ENCODE results near the gene WRAP53. TPM values are rescaled to one million over a fixed set of nuclear protein-coding genes. Genes with fewer than 3 reads are reported as not detected.

WRAP53 gene
- total RNA-seq, 6 experiments from 2014 or later: 1.9 to 3.8 (median 3.0) TPM

DNA sequence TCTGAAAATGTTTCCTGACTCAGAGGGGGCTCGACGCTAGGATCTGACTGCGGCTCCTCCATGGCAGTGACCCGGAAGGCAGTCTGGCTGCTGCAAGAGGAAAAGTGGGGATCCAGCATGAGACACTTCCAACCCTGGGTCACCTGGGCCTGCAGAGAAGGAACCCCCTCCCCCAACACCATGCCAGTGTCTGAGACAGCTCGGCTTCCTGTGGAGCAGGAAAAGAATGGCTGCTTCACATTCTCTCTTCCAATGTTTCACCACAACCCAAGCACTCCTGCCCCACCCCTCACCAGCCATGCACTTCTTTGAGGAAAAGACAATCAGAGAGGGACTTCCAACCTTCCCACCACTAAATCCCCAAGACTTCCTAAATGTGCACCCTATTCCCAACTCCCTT, 11.7 kb upstream of the WRAP53 start:
- WGBS (ENCODE audit: insufficient coverage, low coverage, low lambda C conversion rate, missing lambda C conversion rate): no CpG with 5 or more reads among the region's 5 CpGs
- TF ChIP-seq POLR2A (IDR thresholded peaks at IDR 0.05): no peak
- TF ChIP-seq, protein P1, sequence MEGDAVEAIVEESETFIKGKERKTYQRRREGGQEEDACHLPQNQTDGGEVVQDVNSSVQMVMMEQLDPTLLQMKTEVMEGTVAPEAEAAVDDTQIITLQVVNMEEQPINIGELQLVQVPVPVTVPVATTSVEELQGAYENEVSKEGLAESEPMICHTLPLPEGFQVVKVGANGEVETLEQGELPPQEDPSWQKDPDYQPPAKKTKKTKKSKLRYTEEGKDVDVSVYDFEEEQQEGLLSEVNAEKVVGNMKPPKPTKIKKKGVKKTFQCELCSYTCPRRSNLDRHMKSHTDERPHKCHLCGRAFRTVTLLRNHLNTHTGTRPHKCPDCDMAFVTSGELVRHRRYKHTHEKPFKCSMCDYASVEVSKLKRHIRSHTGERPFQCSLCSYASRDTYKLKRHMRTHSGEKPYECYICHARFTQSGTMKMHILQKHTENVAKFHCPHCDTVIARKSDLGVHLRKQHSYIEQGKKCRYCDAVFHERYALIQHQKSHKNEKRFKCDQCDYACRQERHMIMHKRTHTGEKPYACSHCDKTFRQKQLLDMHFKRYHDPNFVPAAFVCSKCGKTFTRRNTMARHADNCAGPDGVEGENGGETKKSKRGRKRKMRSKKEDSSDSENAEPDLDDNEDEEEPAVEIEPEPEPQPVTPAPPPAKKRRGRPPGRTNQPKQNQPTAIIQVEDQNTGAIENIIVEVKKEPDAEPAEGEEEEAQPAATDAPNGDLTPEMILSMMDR (IDR thresholded peaks at IDR 0.05): no peak
- Histone ChIP-seq H3K4me1 (no peaks in the 10 kb centered on the region), H3K27ac (no peak overlapping the region), H3K27me3 (no peaks in the 10 kb centered on the region), H3K36me3 (peaks cover 0 to 33% (median 16%) of the 10 kb centered on the region in 4 donors), H3K4me3 (no peak overlapping the region), H3K9me3 (peaks cover 0 to 4% (median 2%) of the 10 kb centered on the region in 4 donors)
- DNase-seq: no peak
- intact Hi-C loops (cut with DNase I): loop anchor here in 1 of 2 donors (10.0 kb wide), 1 partner anchor 82 kb away; the partner anchor contains the start of gene SOX15
- ATAC-seq: peak in 1 of 4 donors; percentile 21

DNA sequence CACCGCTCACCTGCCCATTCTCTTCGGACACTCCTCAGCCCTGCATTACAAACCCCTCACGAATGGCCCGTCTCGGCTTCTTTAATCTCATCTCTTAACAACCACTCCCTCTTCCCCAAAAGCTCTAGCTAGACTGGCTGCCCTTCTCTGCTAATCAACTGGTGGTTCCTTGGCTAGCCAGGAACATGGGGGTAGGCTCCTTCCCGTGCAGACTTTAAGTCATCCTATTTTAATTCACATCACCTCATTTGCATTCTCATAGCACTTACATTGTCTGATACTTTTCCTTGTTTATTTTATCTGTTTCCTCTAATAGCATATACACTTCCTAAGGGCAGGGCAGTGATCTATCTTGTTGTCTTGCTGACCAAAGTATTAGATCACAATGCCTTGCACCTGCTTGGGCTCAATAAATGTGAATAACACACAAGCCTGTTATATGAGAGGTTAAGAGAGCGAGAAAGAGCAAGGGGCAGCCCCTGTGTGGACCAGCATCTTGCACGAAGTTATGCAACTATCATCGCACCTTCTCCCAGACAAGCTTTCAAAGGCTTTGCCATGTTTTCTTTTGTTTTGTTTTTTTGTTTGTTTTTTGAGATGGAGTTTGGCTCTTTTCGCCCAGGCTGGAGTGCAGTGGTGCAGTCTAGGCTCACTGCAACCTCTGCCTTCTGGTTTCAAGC, 10.7 kb upstream of the WRAP53 start:
- Histone ChIP-seq H3K36me3 (peaks cover 0 to 25% (median 15%) of the 10 kb centered on the region in 4 donors), H3K4me3 (no peak overlapping the region), H3K9me3 (peaks cover 0 to 4% (median 2%) of the 10 kb centered on the region in 4 donors), H3K27me3 (no peaks in the 10 kb centered on the region), H3K27ac (no peak overlapping the region), H3K4me1 (no peaks in the 10 kb centered on the region)
- DNase-seq (no peak), ATAC-seq (no peak)
- TF ChIP-seq, protein P1 (IDR thresholded peaks at IDR 0.05): no peak
- TF ChIP-seq POLR2A (IDR thresholded peaks at IDR 0.05): no peak
- WGBS (ENCODE audit: insufficient coverage, low coverage, low lambda C conversion rate, missing lambda C conversion rate): 85% methylated on average over 10 of the region's 10 CpGs
- intact Hi-C loops (cut with DNase I): loop anchor here in 1 of 2 donors (10.0 kb wide), 1 partner anchor 83 kb away; the partner anchor contains the start of gene SOX15

DNA sequence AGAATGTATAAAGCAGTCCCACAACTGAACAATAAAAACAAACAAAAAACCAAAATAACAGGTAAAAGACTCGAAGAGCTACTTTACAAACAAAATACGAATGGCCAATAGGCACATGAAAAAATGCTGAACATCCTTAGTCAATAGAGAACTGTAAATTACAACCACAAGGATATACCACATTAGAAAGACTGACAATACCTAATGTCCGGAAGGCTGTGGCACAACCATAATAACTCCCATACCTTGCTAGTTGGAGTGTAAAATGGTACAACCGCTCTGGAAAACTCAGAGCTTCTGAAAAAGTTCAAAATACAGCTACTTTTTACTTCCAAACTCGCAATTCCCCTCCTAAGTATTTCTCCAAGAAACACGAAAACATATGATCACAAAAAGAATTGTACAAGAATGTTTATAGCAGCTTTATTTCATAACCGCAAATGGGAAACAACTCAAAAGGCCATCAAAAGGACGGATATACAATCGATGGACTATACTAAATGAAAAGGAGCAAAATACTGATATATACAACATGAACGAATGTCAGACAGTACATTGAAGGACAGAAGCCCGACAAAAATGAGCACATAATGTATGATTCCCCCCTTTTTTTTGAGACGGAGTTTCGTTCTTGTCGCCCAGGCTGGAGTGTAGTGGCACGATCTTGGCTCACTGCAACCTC, 3.3 kb upstream of the WRAP53 start:
- WGBS (ENCODE audit: insufficient coverage, low coverage, low lambda C conversion rate, missing lambda C conversion rate): 58% methylated on average over 13 of the region's 15 CpGs

DNA sequence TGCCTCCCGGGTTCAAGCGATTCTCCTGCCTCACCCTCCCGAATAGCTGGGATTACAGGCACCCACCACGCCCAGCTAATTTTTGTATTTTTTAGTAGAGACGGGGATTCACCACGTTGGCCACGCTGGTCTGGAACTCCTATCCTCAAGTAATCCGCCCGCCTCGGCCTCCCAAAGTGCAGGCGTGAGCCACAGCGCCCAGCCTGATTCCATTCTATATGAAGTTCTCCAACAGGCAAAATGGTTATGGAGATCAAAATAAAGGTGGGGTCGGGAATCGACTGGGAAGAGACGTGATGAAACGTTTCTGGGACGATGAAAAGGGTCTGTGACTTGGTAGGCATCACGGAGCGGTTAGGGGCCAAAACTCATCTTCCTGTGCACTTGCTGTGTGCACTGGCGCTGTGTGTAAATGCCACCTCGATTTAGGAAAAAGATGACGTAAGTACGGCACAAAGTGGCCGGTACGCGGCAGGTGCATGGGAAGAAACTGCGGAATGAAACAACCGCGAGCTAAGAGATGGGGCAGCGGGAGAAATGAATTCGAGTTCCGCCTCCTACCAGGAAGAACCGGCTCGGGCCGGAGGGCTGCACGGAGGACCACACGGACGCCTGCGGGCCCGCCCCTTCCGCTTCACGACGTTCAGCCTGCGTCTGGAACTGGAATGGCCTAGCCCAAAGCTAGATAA, 2.6 kb upstream of the WRAP53 start:
- H3K4me1 ChIP-seq: peaks cover 0 to 22% (median 10%) of the 10 kb centered on the region in 4 donors
- intact Hi-C loops (cut with DNase I): loop anchor here (10.0 kb wide), 1 partner anchor 51 kb away; the partner anchor contains the start of gene SHBG (in 2 of the 2)

More for the DNA sequence above, 3.3 kb upstream of the WRAP53 start:
- H3K36me3 ChIP-seq: no peaks in the 10 kb centered on the region
- peak overlapping the region; percentile 69 to 94 (median 88) for H3K4me3 ChIP-seq
- no peaks in the 10 kb centered on the region for H3K27me3 ChIP-seq
- H3K27ac ChIP-seq: peak overlapping the region; percentile 90 to 98 (median 93)
- no peaks in the 10 kb centered on the region for H3K9me3 ChIP-seq
- TF ChIP-seq POLR2A (IDR thresholded peaks at IDR 0.05): no peak
- TF ChIP-seq, protein P1 (IDR thresholded peaks at IDR 0.05): no peak
- H3K4me1 ChIP-seq: peaks cover 0 to 22% (median 10%) of the 10 kb centered on the region in 4 donors
- DNase-seq (no peak), ATAC-seq (no peak)
- intact Hi-C loops (cut with DNase I): loop anchor here (10.0 kb wide), 1 partner anchor 50 kb away; the partner anchor contains the start of gene SHBG (in 2 of the 2)

More for the DNA sequence above, 2.6 kb upstream of the WRAP53 start:
- Histone ChIP-seq H3K27me3 (no peaks in the 10 kb centered on the region), H3K9me3 (no peaks in the 10 kb centered on the region), H3K4me3 (peak overlapping the region; percentile 69 to 94 (median 88)), H3K36me3 (no peaks in the 10 kb centered on the region), H3K27ac (peak overlapping the region; percentile 90 to 98 (median 93))
- ATAC-seq (peak; percentile 76 to 80 (median 78)), DNase-seq (peak; percentile 94 to 96 (median 94))
- TF ChIP-seq, protein P1 (IDR thresholded peaks at IDR 0.05): no peak
- TF ChIP-seq POLR2A (IDR thresholded peaks at IDR 0.05): no peak
- 2% methylated on average over 29 of the region's 44 CpGs for WGBS (ENCODE audit: insufficient coverage, low coverage, low lambda C conversion rate, missing lambda C conversion rate)
